ENCODE results near the gene COLEC12. TPM values are rescaled to one million over a fixed set of nuclear protein-coding genes. Genes with fewer than 3 reads are reported as not detected.

COLEC12 gene
- total RNA-seq, 4 donors from 2014 or later = 20.9 to 75.1 (median 50.4) TPM

DNA sequence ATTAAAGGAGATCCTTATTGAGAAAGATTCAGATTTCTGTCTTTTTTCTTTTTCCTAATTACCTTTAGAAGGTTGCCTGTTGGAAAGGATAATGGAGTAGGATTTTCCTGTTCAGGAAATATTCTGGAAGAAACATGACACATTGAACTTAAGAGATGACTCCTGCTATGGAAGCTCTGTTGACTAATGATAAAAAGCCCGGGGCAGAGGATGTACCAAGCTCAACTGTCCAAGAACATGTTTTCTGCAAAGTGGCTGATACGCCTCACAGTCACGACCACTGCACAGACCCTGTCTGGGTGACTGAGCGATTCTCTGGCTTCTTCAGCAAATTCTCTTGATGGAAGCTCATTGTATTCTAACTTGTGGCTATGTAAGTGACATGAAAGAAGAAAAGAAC, 146.5 kb downstream of the COLEC12 start:
- TF ChIP-seq, protein P1, sequence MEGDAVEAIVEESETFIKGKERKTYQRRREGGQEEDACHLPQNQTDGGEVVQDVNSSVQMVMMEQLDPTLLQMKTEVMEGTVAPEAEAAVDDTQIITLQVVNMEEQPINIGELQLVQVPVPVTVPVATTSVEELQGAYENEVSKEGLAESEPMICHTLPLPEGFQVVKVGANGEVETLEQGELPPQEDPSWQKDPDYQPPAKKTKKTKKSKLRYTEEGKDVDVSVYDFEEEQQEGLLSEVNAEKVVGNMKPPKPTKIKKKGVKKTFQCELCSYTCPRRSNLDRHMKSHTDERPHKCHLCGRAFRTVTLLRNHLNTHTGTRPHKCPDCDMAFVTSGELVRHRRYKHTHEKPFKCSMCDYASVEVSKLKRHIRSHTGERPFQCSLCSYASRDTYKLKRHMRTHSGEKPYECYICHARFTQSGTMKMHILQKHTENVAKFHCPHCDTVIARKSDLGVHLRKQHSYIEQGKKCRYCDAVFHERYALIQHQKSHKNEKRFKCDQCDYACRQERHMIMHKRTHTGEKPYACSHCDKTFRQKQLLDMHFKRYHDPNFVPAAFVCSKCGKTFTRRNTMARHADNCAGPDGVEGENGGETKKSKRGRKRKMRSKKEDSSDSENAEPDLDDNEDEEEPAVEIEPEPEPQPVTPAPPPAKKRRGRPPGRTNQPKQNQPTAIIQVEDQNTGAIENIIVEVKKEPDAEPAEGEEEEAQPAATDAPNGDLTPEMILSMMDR (IDR thresholded peaks at IDR 0.05; ENCODE audit: low read depth) = no peak

DNA sequence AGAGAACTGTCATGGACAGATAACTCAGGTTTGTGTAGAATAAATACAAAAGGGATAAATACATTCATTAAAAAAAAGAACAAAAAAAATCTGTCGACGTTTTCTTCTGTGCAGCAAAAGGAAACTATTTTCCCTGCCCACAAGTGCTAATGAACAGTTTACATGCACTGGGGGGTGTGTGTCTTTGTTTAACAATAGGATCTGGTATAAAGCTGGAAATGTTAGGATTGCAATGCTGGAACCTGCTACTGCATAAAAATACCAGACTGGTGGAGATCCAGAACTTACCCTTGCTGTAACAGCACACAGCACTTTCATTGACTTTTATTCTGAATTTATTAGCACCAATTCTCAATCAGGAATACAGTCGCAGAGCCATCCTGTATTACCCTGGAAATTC, 148.1 kb downstream of the COLEC12 start:
- TF ChIP-seq, protein P1 (IDR thresholded peaks at IDR 0.05; ENCODE audit: low read depth) = no peak

DNA sequence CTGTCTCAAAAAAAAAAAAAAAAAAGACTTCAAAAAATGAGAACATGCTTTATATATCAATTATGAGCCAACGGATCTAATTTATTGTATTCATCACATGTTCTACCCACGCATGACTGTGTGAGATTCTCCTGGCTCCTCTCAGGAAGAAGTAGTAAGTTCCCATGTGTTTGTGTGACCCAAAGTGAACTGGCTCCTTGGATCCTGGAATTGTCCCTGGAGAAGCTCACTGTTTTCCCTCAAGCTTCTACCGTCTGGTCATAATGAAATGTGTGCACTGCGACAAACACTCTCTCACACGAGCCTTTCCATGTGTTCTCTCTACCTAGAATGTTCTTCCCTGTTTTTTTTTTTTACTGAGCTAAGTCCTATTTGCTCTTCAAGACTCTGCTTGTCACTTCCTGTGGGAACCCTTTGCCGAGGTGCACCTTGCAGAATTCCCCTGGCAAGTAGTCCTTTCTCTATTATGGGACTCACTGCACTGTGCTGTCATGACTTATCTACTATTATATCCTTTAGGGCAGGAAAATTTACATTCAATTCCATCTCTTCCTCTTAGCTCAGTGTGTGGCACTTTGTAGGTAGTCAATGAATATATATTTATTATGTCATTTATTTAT, 149.4 kb downstream of the COLEC12 start:
- TF ChIP-seq, protein P1 (IDR thresholded peaks at IDR 0.05; ENCODE audit: low read depth) = no peak

DNA sequence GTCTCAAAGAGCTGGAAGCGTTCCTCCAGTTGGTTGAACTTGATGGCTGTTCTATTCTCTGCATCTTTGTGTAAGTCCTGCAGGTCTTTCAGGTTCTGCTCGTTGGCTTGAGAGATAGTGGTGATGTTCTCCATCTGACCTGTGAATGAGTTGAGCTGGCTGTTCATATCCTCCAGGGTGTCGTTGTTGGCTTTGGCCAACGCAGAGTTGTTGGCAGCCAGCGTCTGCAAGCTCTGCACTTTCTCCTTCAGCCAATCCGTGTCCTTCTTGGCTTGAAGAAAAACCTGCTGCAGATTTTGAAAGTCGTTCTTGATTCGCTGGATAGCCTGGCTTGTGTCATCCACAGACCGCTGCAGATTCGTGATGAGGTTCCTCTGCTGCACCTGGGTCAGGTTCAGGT, 153.9 kb downstream of the COLEC12 start:
- TF ChIP-seq, protein P1 (IDR thresholded peaks at IDR 0.05; ENCODE audit: low read depth) = no peak

DNA sequence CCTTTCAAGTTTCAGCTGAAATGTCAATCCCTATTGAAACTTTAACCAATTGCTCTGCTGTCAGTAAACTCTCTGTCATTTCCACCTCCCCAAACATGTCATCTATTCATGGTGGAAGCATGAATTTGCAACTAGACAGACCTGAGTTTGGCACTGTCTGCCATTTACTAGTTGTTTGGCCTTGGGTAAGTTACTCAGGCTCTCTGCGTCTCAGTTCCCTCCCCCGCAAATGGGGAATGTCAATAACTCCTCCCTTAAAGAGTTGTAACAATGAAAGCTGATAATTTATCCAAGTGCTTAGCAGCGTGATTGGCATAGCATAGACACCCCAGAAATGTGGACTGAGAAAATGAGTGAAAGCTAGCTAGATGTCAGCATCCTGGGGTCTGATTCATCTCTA, 159.4 kb downstream of the COLEC12 start:
- TF ChIP-seq, protein P1 (IDR thresholded peaks at IDR 0.05; ENCODE audit: low read depth) = no peak

DNA sequence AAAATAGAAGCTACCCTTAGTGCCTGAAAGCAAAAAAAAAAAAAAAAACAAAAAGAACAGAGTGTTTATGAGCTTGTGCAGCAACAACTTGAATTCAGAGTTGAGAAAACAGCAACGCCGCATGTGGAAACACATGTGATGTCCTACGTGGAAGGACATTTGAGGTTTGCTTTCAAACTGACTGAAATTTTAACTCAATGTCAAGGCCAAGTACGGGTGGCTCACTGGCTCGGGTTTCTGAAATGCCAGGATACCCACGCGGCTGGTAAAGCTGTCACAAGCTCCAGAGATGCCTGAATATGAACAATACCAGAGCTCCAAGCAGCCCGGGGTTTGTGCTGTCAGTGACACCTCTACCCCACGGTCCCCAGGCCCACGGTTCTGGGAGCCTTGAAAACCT, 160.5 kb downstream of the COLEC12 start:
- TF ChIP-seq, protein P1 (IDR thresholded peaks at IDR 0.05; ENCODE audit: low read depth) = no peak

DNA sequence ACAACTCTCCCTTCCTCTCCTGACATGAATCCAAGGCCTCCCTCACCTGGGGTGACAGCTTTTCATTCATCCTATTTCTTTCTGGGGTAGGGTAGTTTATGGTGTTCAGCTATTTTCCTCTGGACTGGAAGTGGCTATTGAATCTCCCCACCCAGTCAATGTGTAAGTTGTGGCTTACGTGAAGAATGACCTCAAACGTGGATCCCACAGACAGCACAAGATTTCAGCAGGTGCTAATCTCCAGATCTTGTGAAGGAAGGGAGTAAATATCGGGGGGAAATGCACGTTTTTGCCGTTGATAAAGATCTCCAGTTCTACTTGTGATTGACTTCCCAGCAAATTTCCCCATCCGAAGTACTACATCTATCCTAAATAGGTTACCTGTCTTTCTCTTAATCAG, 161.3 kb downstream of the COLEC12 start:
- TF ChIP-seq, protein P1 (IDR thresholded peaks at IDR 0.05; ENCODE audit: low read depth) = no peak
